ENCODE data around the gene APOL2.

APOL2 gene

DNA sequence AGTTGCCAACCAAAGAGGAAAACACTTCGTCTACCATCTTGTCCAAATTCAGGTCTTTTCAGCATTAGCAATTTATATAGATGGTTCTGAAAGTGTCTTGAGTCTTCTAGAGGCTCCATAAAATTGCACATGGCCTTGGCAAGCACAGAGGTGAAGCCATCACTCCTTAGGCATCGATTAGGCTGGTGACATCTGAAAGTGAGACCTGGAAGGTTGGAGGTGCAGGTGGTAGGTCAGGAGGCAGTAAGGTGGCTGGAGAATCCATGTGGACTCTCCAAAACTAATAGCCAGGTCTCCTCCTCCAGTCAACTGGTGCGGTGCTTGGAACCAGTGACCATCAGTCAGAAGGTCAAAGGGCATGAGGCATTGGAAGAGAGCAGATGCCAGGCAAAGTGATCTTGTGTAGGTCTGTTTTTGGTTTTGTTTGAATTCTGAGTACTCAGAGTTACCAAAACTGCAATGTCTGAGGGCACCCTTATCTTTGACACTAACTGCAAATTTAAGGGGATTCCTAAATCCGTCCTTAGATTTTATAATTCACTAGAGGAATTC is 6.6 kb upstream of the APOL2 start:
- DNase-seq (ENCODE audit: low read depth in 1 of 2, low spot score in 1 of 2) = no peak
- in situ Hi-C loops (cut with HindIII; ENCODE audit: low pct_unique_long_range_greater_than_20kb, low sequenced_read_pairs) = no loop called here
- no peak for TF ChIP-seq JUND (IDR thresholded peaks at IDR 0.05; ENCODE audit: low read depth)

DNA sequence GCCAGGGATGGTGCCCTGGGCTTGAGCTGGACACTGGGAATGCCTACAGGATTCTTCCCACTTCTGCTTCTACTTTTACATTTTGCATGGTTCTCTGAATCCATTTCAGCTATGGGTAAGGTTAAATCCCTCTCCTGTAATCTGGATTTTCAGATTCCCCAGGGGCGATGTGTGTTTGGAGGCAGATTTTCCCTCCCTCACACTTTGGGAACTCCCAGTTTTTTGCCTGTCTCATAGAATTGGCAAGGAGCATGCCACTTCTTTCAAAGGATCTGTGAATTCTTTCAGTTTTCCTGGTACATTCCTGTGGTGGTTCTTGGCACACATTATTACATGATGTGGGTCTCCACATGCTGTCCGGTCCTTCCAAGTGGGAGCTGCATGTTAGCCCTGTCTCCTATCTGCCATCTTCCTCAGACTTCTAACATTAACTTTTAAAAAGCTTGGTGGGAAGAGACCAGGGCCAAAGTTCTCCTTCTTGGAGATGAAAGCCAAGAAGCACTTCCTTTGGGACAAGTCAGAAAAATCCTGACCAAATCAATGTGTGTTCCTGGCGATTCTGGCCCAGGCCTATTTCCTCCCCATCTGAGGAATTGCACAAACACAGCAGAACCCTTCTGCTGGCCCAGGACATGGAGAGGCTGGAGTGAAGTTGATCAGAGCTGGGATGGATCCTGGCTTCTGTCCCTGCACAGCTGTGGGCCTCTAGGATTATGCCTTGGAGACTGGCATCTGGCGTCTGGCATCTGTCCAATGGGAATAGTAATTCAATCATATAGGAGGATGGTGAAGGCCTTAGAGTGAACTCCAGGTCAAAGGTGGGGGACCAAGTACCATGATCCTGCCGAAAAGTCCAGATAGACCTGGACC is 5.4 kb upstream of the APOL2 start:
- no peak for TF ChIP-seq JUND (IDR thresholded peaks at IDR 0.05; ENCODE audit: low read depth)
- DNase-seq (ENCODE audit: low read depth in 1 of 2, low spot score in 1 of 2) = no peak
- in situ Hi-C loops (cut with HindIII; ENCODE audit: low pct_unique_long_range_greater_than_20kb, low sequenced_read_pairs) = no loop called here

DNA sequence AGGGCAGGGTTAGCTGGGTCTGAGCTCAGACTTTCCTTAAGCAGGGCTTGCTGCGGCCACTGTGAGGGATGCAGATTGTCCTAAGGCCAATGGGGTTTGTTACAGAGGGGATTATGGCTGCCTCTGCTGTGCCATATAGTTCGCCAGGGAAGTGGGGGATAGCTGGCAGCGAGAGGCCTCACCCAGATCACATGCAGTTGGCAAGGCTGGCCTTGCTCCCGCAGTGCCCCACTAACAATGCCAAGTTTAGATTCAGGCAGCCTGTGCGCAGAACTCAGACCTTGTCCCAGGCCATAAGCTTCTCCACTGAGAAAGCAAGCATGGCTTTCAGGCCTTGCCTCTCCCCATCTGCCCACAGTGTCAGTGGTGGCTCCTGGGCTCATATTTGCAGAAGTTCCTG is 4.7 kb upstream of the APOL2 start:
- no peak for DNase-seq (ENCODE audit: low read depth in 1 of 2, low spot score in 1 of 2)
- in situ Hi-C loops (cut with HindIII; ENCODE audit: low pct_unique_long_range_greater_than_20kb, low sequenced_read_pairs) = no loop called here
- no peak for TF ChIP-seq JUND (IDR thresholded peaks at IDR 0.05; ENCODE audit: low read depth)

DNA sequence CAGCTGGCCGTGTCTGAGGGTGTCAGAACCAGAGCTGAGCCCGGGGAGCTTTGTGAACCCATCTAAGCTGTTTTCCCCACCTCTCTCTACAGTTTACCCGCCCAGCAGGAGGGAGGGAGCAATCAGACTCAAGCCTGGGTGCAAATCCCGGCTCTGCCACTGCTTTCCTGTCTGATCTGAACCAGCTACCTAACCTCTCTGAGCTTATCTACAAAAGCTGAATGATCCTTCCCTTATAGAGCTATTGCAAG is 252 bp downstream of the APOL2 start:
- no peak for DNase-seq (ENCODE audit: low read depth in 1 of 2, low spot score in 1 of 2)
- in situ Hi-C loops (cut with HindIII; ENCODE audit: low pct_unique_long_range_greater_than_20kb, low sequenced_read_pairs) = no loop called here
- TF ChIP-seq JUND (IDR thresholded peaks at IDR 0.05; ENCODE audit: low read depth) = no peak

DNA sequence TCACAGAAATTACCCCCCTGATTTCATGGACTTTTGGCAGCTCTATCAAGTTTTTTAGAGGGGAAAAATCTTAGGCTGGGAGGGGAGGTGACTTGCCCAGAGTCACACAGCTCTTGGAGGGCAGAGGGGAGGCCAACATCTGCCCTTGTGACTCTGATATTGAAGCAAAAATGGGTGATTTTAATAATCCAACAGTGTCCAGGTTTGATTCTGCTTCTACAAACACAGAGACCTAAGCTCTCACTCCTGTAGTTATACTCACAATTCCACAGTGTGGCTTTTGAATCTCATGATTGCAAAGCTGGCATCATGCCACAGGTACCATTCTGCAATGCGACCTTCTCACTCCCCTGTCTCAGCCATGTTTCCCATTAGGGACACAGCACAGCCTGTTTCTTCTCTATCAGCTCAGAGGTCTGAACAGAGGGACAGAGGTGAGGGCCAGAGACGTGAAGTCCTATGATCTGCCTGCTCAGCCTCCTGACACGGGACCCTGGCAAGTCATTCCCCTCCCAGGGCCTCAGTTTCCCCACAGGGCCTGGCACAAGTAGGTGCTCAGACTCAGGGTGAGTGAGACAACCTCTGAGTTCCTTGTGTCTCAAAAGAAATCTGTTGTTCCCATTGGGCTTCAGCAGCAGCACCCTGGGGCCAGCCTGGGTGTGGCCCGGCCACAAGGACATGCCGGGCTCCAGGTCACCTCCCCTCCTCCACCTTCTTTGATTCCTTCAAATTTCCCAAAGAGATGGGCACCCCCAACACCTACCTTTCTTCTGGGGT is 766 bp downstream of the APOL2 start:
- in situ Hi-C loops (cut with HindIII; ENCODE audit: low pct_unique_long_range_greater_than_20kb, low sequenced_read_pairs) = no loop called here
- no peak for DNase-seq (ENCODE audit: low read depth in 1 of 2, low spot score in 1 of 2)
- no peak for TF ChIP-seq JUND (IDR thresholded peaks at IDR 0.05; ENCODE audit: low read depth)

DNA sequence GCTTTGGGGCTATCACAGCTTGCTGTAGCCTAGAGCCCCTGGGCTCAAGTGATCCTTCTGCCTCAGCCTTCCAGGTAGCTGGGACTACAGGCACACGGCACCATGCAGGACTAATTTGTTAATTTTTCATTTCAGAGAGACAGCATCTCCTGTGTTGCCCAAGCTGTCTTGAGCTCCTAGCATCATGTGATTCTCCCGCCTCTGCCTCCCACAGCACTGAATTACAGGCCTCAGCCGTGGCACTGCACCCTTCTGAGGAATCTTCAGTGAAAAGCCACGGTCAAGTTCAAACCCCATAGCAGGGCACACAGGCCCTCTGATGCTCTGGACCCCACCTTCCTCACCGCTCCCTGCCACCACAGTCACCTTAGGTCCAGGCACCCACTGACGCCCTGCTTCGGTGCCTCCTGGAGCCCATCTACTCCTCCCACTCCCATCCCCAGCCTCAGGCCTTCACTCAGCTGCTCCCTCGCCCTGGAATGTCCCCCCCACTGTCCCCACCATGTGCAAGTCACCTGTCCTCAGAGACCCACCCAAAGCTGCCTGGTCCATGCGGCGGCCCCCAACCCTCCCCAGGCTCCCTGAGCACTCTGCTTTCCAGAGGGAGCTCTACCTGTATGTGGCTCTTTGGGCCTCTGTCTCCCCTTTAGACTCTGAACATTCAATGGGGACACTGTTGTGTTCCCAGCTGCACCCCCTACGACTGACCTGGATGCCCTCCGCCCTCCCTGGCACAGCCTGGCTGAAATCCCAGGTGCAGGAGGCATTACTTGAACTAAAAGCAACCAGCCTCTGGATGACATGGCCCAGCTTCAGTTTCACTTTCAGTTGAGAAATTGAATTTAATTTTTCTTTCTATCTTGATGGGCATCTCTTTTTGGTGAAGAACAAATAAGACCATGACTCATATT is 1.6 kb downstream of the APOL2 start:
- no peak for DNase-seq (ENCODE audit: low read depth in 1 of 2, low spot score in 1 of 2)
- in situ Hi-C loops (cut with HindIII; ENCODE audit: low pct_unique_long_range_greater_than_20kb, low sequenced_read_pairs) = no loop called here
- TF ChIP-seq JUND (IDR thresholded peaks at IDR 0.05; ENCODE audit: low read depth) = no peak

DNA sequence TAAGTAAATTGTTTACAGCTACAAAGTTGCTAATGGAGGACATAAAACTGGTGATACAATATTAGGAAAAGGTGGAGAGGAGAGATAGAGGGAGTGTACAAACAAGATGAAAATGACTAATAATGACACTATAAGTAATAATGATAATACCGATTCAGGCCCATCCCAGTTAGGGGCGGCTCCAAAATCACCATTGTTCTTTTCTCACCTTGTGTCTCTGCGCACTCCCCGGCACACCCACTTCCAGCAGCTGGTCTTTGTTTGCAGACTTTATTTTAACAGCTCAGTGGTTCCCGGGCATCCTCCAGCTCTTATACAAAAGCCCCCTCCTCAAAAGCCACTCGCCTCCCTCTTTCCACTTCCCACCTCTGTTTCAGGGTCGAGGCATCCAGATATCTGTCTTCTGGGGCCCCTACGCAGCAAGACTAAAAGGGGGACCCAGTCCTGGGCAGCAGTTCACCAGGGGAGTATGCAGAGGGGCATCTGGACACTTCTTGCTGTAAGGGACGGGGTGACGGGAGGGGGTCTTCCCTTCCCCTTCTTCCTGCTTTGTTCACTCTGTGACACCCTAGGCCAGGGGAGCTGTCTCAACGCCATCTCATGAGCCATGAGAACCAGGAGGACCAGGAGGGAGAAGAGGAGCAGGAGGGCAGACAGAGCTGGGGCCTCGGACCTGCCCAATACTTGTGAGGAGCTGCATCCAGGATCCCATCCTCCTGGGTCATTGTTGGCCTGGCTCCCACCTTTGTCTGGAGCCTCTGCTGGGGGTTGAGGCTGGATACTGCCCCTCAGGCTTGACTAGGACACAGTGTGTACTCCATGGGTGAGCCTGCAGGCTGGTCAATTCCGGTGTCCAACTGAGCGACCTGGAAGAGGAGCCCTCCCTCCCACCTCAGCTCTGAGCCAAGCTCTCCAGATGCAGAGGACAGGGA is 2.7 kb downstream of the APOL2 start:
- no peak for TF ChIP-seq JUND (IDR thresholded peaks at IDR 0.05; ENCODE audit: low read depth)
- in situ Hi-C loops (cut with HindIII; ENCODE audit: low pct_unique_long_range_greater_than_20kb, low sequenced_read_pairs) = no loop called here
- no peak for DNase-seq (ENCODE audit: low read depth in 1 of 2, low spot score in 1 of 2)

DNA sequence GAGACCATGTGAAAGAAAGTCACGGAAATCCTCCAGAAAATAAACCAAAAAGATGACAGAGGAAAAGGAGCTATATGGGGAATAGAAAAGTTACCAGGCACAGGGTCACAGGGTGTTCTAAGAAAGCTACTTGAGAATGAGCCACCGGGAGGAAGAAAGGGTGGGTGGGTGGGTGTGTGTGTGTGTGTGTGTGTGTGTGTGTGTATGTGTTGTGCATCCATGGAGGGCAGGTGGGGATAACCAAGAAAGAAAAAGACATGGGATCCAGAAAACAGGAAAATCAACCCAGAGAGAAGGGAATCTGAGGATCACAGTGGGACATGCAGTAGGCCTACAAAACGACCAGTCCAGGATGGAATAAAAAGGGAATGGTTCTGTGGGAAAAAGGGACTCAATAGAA is 3.7 kb downstream of the APOL2 start:
- in situ Hi-C loops (cut with HindIII; ENCODE audit: low pct_unique_long_range_greater_than_20kb, low sequenced_read_pairs) = no loop called here
- DNase-seq (ENCODE audit: low read depth in 1 of 2, low spot score in 1 of 2) = no peak
- TF ChIP-seq JUND (IDR thresholded peaks at IDR 0.05; ENCODE audit: low read depth) = no peak

DNA sequence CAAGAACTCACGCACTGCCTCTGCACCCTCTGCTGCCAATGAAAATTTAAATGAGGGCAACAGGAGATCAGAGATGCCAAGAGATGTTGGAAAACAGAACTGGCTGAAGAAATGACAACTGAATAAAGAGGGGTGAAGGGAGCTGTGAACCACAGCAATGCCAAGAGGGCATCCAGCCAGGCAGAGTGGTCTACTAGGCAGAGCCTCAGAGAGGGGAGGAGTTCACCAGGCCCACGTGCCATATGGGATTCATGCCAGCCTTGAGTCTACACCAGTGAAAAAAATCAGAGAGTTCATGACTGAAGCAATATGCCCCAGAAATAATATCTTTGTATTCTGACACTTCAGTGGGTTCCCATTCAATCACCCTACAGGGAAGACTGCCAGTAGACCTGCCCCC is 4.4 kb downstream of the APOL2 start:
- DNase-seq (ENCODE audit: low read depth in 1 of 2, low spot score in 1 of 2) = no peak
- in situ Hi-C loops (cut with HindIII; ENCODE audit: low pct_unique_long_range_greater_than_20kb, low sequenced_read_pairs) = no loop called here
- TF ChIP-seq JUND (IDR thresholded peaks at IDR 0.05; ENCODE audit: low read depth) = no peak

DNA sequence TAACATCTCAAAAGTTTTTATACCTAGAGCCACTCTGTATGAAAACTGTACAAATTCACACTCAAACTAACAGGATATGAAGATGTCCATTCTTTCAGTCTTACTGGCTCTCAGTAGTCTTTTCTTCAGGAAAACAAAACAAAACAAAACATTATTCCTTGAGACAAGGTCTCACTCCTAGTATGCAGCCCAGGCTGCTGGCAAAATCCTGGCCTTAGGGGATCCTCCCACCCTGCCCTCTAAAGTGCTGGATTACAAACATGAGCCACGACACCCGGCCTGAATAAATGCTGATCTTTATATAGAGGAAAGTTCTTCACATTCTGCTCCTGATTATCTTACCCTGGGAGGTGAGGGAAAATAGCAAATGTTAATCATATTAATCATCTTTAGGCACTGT is 5.1 kb downstream of the APOL2 start:
- DNase-seq (ENCODE audit: low read depth in 1 of 2, low spot score in 1 of 2) = no peak
- in situ Hi-C loops (cut with HindIII; ENCODE audit: low pct_unique_long_range_greater_than_20kb, low sequenced_read_pairs) = no loop called here
- TF ChIP-seq JUND (IDR thresholded peaks at IDR 0.05; ENCODE audit: low read depth) = no peak

DNA sequence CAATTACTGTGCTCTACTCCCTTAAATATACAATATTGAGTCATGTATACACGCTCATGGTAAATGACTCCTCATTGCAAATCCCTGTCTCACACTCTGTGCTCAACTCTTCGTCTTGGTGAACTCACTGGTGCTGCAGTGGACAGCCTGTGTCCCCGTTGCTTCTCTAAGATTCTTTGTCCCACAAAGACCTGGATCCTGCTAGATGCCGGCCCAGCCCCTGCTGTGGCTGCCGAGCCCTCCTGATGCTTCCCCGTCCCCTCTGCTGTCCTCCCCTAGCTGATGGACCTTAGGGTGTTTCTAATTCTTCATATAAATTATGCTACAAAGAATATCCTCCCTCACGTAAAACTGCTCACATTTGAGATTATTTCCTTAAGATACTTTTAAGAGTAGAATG is 5.5 kb downstream of the APOL2 start:
- no peak for TF ChIP-seq JUND (IDR thresholded peaks at IDR 0.05; ENCODE audit: low read depth)
- DNase-seq (ENCODE audit: low read depth in 1 of 2, low spot score in 1 of 2) = no peak
- in situ Hi-C loops (cut with HindIII; ENCODE audit: low pct_unique_long_range_greater_than_20kb, low sequenced_read_pairs) = no loop called here
